Bronchial epithelial cell (primary cell): ENCODE data around the gene TMEM132D. TPM values are rescaled to one million over a fixed set of nuclear protein-coding genes. Genes with fewer than 3 reads are reported as not detected.

Source experiments
- DNase-seq: peaks from one replicate; pipeline ENCODE4 v3.0.0-alpha.2; 2010; ENCODE audit warnings: low read depth
- FAIRE-seq: peaks from 2 replicates; lab custom pipeline; 2011; peaks lifted over from hg19 to GRCh38; lab: Jason Lieb, UNC
- H3K27me3 ChIP-seq: 2 replicates; pipeline ENCODE4 v1.5.1; 2011; ENCODE audit warnings: low read length; ENCODE audit not compliant: control insufficient read depth, insufficient read depth
- H3K36me3 ChIP-seq: 2 replicates; pipeline ENCODE4 v1.5.1; 2011; ENCODE audit warnings: low read length; ENCODE audit not compliant: control insufficient read depth, insufficient read depth
- H3K4me3 ChIP-seq: 2 replicates; pipeline ENCODE4 v1.5.1; 2011; ENCODE audit warnings: mild to moderate bottlenecking, low read depth, low read length, control low read depth
- CTCF ChIP-seq: IDR thresholded peaks from 2 replicates; pipeline ENCODE4 v1.5.1; 2011; ENCODE audit warnings: mild to moderate bottlenecking, moderate library complexity, low read length, control low read depth, inconsistent platforms; ENCODE audit not compliant: insufficient read depth, severe bottlenecking
- total RNA-seq: library from RNA; depleted of rRNA; stranded (reverse); fragments of >200 nt; gene quantifications from 2 replicates; pipeline ENCODE4 v1.2.1, GENCODE V29; 2014

The TMEM132D gene
- total RNA-seq, 1 donor from 2014 or later, result not detected

- H3K36me3 ChIP-seq, result no peaks in the 10 kb centered on the region
- TF ChIP-seq CTCF, result no peak
- H3K27me3 ChIP-seq, result no peaks in the 10 kb centered on the region
- no peak overlapping the region for H3K4me3 ChIP-seq
- no peak for FAIRE-seq
- DNase-seq, result no peak
Measured at GRCh38 chr12:129886541-129886940, 17.3 kb downstream of the TMEM132D start.

GRCh38 chr12:129885287-129885686, 18.5 kb downstream of the TMEM132D start:
- H3K27me3 ChIP-seq, result no peaks in the 10 kb centered on the region
- no peak for FAIRE-seq
- no peak overlapping the region for H3K4me3 ChIP-seq
- no peaks in the 10 kb centered on the region for H3K36me3 ChIP-seq
- no peak for TF ChIP-seq CTCF
- no peak for DNase-seq

GRCh38 chr12:129877411-129877810, 26.4 kb downstream of the TMEM132D start:
- Histone ChIP-seq H3K4me3 (no peak overlapping the region), H3K36me3 (no peaks in the 10 kb centered on the region), H3K27me3 (no peaks in the 10 kb centered on the region)
- no peak for DNase-seq
- TF ChIP-seq CTCF, result no peak
- FAIRE-seq, result no peak

- no peak for TF ChIP-seq CTCF
- FAIRE-seq (no peak), DNase-seq (no peak)
- H3K36me3 ChIP-seq, result no peaks in the 10 kb centered on the region
- H3K27me3 ChIP-seq, result no peaks in the 10 kb centered on the region
- H3K4me3 ChIP-seq, result no peak overlapping the region
Measured at GRCh38 chr12:129873833-129874208, 30.0 kb downstream of the TMEM132D start.

- TF ChIP-seq CTCF, result no peak
- FAIRE-seq, result no peak
- Histone ChIP-seq H3K27me3 (no peaks in the 10 kb centered on the region), H3K36me3 (no peaks in the 10 kb centered on the region), H3K4me3 (no peak overlapping the region)
- DNase-seq, result no peak
Measured at GRCh38 chr12:129873111-129873832, 30.6 kb downstream of the TMEM132D start.
